ENCODE data around the gene POLN. TPM values are rescaled to one million over a fixed set of nuclear protein-coding genes. Genes with fewer than 3 reads are reported as not detected.

POLN gene
- 0.55 to 0.77 TPM (median 0.67 TPM) in 5 replicates for total RNA-seq (2022; extraction: Qiagen RNA extraction)

GRCh38 chr4:2241410-2242353 is at the start of gene POLN, which contains the start of gene HAUS3:
TSS of gene POLN (minus strand) at chr4:2242121. CDS start at chr4:2229231, 12,890 bp downstream.
TSS of gene HAUS3 (minus strand) at chr4:2242121. CDS start at chr4:2240946, 1,175 bp downstream.

DNA sequence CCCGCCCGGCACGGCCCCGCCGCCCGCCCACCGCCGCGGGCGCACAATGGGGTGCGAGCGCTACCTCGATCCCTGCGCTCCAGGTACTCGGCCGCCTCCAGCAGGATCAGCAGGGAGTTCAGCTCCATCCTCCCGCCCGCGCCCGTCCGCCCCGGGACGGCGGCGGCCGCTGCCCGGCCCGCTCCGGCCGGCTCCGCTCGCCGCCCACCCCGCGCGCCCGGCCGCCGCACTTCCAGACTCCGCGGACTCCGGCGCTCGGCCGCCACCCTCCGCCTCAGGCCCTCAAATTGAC is 19.9 kb upstream of the POLN start, which contains the start of gene MXD4:
Gene MXD4, minus strand, starts transcription at position 257 of the 292 bp plus-strand sequence. Its CDS starts 129 bp downstream, at position 128.

GRCh38 chr4:2059046-2059725 is 182.7 kb downstream of the POLN start, which contains the start of gene NAT8L:
TSS of gene NAT8L (plus strand) at chr4:2059327. CDS start at chr4:2059512, 185 bp downstream.

Other genes starting within 250 kb of the POLN start
- gene NELFA, start 233.1 kb downstream of the POLN start, total RNA-seq (2022; extraction: Qiagen RNA extraction): 16.3 to 25.2 TPM (median 23.9 TPM) in 5 replicates
- 8.3 to 14.4 TPM (median 13.0 TPM) in 5 replicates for gene NAT8L, start 182.8 kb downstream of the POLN start, total RNA-seq (2022; extraction: Qiagen RNA extraction)
- gene HAUS3, start within 50 bp of the POLN start, total RNA-seq (2022; extraction: Qiagen RNA extraction): 6.1 to 8.3 TPM (median 7.9 TPM) in 5 replicates
- 14.6 to 22.6 TPM (median 20.5 TPM) in 5 replicates for gene MXD4, start 20.0 kb upstream of the POLN start, total RNA-seq (2022; extraction: Qiagen RNA extraction)
- 1.2 to 2.7 TPM (median 2.3 TPM) in 5 replicates for gene ZFYVE28, start 176.5 kb upstream of the POLN start, total RNA-seq (2022; extraction: Qiagen RNA extraction)
- gene CFAP99, start 176.8 kb upstream of the POLN start, total RNA-seq (2022; extraction: Qiagen RNA extraction): 0.06 to 0.13 TPM (median 0.09 TPM) in 4 of 5 replicates, not detected in the other
- gene RNF4, start 227.0 kb upstream of the POLN start, total RNA-seq (2022; extraction: Qiagen RNA extraction): 60.0 to 82.6 TPM (median 63.7 TPM) in 5 replicates

All from A549 treated with dexamethasone at 1 μM for 4 hours (cell line).